ENCODE measurements around the gene UNC79. TPM values are rescaled to one million over a fixed set of nuclear protein-coding genes. Genes with fewer than 3 reads are reported as not detected.
"Not testable (repeated sequence)": the region's sequence is repeated elsewhere in the genome, so short reads cannot be mapped to it uniquely, and the experiment has no call there.

The UNC79 gene
- total and polyA plus RNA-seq, 2 donors = 0.11 to 1.1 TPM

- H3K4me1 ChIP-seq (ENCODE audit: insufficient read depth) = no peaks in the 10 kb centered on the region
- no peaks in the 10 kb centered on the region for H3K36me3 ChIP-seq (ENCODE audit: insufficient read depth)
- no peak overlapping the region for H3K4me3 ChIP-seq (ENCODE audit: low read depth, low read length)
- DNase-seq (ENCODE audit: extremely low spot score) = no peak
- H3K27ac ChIP-seq (ENCODE audit: low read depth) = no peak overlapping the region
- 94% methylated on average over 3 of the region's 3 CpGs for WGBS
Measured at GRCh38 chr14:93520053-93520607, 89.4 kb downstream of the UNC79 start.

DNA sequence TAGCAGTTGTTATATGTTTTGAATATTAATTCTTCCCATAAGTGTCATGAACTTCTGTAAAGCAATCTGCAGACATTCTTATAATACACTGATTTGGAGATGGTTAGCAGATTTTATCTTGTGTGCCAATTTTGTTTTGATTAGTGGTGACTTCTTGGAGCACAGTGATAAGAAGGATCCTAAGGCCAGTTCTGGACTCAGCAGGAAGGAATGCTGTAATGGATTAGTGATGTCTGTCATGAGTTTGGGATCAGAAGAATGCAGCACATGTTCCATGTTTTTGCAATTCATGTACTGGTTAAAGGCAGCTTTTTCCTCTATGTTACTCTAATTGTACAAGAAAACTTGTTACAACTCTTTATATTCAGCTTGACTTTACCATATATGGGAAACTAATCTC, 91.5 kb downstream of the UNC79 start:
- no peak overlapping the region for H3K4me3 ChIP-seq (ENCODE audit: low read depth, low read length)
- H3K27ac ChIP-seq (ENCODE audit: low read depth) = no peak overlapping the region
- H3K36me3 ChIP-seq (ENCODE audit: insufficient read depth) = no peaks in the 10 kb centered on the region
- H3K4me1 ChIP-seq (ENCODE audit: insufficient read depth) = no peaks in the 10 kb centered on the region
- DNase-seq (ENCODE audit: extremely low spot score) = no peak

GRCh38 chr14:93525216-93525615, 94.5 kb downstream of the UNC79 start:
- not testable (repeated sequence) for H3K4me3 ChIP-seq (ENCODE audit: low read depth, low read length); DNase-seq (ENCODE audit: extremely low spot score); H3K36me3 ChIP-seq (ENCODE audit: insufficient read depth); H3K27ac ChIP-seq (ENCODE audit: low read depth); H3K4me1 ChIP-seq (ENCODE audit: insufficient read depth)
- 78% methylated on average over 5 of the region's 5 CpGs for WGBS

- no peak overlapping the region for H3K4me3 ChIP-seq (ENCODE audit: low read depth, low read length)
- no peaks in the 10 kb centered on the region for H3K36me3 ChIP-seq (ENCODE audit: insufficient read depth)
- WGBS = 90% methylated on average over 2 of the region's 2 CpGs
- no peaks in the 10 kb centered on the region for H3K4me1 ChIP-seq (ENCODE audit: insufficient read depth)
- DNase-seq (ENCODE audit: extremely low spot score) = no peak
- no peak overlapping the region for H3K27ac ChIP-seq (ENCODE audit: low read depth)
Measured at GRCh38 chr14:93525696-93526451, 95.1 kb downstream of the UNC79 start.

DNA sequence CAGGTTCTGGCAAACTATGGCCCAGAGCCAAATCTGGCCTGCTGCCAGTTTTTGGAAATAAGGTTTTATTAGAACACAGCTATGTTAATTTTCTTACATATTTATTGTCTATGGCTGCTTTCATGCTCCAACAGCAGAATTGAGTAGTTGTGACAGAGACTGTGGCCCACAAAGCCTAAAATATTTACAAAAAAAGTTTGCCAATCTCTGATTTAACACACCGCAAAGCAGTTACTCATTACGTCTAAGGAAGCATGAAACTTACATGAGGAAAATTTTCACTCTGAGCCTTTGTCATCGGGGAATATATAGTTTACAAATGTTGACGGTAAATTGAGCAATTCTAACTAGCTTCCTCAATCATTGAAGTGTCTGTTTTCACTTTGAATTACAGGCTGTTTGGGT, 96.5 kb downstream of the UNC79 start:
- Histone ChIP-seq H3K27ac (ENCODE audit: low read depth) (no peak overlapping the region), H3K4me1 (ENCODE audit: insufficient read depth) (no peaks in the 10 kb centered on the region), H3K36me3 (ENCODE audit: insufficient read depth) (no peaks in the 10 kb centered on the region), H3K4me3 (ENCODE audit: low read depth, low read length) (no peak overlapping the region)
- WGBS = 61% methylated on average over 4 of the region's 4 CpGs
- DNase-seq (ENCODE audit: extremely low spot score) = no peak

DNA sequence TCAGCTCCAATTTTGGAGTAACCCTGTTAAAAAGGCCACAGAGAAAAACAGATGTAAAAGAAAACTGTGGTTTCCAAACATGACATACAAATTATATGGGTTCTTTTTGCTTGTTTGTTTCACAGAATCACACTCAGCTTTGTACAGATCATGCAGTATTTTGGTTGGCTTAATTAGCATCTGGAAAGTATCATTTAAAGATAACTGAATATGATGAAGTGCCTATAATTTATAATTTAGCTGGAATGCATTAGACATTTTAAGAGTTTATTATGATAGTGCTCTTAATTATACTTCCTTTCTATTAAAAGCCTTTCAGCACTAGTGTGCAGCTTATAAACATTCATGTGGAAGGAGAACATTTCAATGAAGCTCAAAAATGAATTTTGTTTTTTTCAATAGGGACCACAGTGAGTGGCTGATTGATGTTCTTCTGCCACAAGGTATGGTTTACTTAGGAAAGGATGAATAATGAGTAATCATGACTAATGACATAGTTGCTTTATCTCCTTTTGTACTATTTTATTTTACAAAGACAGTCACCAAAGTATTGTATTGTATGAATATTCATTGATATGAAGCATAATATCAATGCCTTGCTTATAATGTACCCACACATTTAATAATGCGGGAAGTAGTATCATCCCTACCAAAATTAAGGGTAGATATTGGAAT, 98.3 kb downstream of the UNC79 start:
- Histone ChIP-seq H3K27ac (ENCODE audit: low read depth) (no peak overlapping the region), H3K4me1 (ENCODE audit: insufficient read depth) (no peaks in the 10 kb centered on the region), H3K4me3 (ENCODE audit: low read depth, low read length) (no peak overlapping the region), H3K36me3 (ENCODE audit: insufficient read depth) (no peaks in the 10 kb centered on the region)
- DNase-seq (ENCODE audit: extremely low spot score) = no peak
- 91% methylated on average over 1 of the region's 1 CpG for WGBS

DNA sequence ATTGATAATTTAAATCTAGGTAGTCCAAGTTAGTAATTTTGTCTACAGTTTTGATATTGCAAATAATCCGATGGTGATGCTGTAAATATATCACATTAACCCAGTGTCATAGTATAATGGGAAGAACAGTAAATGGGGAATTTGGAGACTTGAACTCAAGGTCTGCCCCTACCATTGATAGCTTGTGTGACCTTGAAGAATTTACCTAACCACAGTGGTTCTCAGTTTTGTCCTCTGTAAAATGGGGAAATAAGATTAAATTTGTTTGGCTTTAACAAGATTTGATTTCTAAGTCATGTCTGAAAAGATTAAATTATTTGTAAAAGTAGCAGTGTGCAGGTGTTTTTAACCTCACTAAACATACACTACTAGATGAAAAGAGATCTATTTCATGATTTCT, 100.9 kb downstream of the UNC79 start:
- DNase-seq (ENCODE audit: extremely low spot score) = no peak
- WGBS = 88% methylated on average over 1 of the region's 1 CpG
- Histone ChIP-seq H3K4me1 (ENCODE audit: insufficient read depth) (no peaks in the 10 kb centered on the region), H3K27ac (ENCODE audit: low read depth) (no peak overlapping the region), H3K36me3 (ENCODE audit: insufficient read depth) (no peaks in the 10 kb centered on the region), H3K4me3 (ENCODE audit: low read depth, low read length) (no peak overlapping the region)

DNA sequence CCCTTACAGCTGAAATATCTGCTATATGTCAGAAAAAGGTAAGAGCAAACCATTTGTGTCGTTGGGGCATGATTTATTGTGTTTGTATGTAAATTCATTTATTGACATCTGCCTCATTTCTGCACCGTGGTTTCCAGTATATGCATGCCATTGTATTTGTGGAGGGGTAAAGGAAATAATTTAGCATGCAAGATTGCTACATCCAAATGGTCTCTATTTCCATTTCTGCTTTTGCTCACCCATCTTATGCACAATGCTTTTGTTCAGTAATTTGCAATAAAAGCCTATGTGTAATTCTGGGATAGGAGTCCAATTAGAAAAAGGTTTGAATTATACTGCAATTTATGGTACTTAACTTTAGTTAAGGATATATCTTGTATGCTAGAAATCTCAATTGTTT, 101.8 kb downstream of the UNC79 start:
- H3K4me1 ChIP-seq (ENCODE audit: insufficient read depth) = no peaks in the 10 kb centered on the region
- H3K36me3 ChIP-seq (ENCODE audit: insufficient read depth) = no peaks in the 10 kb centered on the region
- no peak overlapping the region for H3K27ac ChIP-seq (ENCODE audit: low read depth)
- H3K4me3 ChIP-seq (ENCODE audit: low read depth, low read length) = no peak overlapping the region
- WGBS = 74% methylated on average over 2 of the region's 2 CpGs
- no peak for DNase-seq (ENCODE audit: extremely low spot score)

DNA sequence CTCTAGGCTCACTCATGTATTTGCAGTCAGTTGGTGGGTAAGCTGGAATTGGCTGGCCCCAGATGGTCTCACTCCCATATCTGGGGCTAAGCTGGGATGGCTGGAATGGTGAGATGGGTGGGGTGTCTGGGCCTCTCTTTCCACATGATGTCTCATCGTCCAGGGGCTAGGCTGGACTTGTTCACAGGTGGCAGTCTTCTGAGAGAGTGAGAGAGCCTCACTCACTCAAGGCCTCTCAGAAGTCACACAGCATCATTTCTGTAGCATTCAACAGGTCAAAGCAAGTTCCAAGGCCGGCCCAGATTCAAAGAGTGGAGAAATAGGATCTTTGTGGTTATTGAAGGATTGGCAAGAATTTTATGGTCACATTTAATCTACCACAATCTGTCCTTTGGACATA, 102.7 kb downstream of the UNC79 start:
- Histone ChIP-seq H3K27ac (ENCODE audit: low read depth) (no peak overlapping the region), H3K4me1 (ENCODE audit: insufficient read depth) (no peaks in the 10 kb centered on the region), H3K4me3 (ENCODE audit: low read depth, low read length) (no peak overlapping the region), H3K36me3 (ENCODE audit: insufficient read depth) (no peaks in the 10 kb centered on the region)
- no peak for DNase-seq (ENCODE audit: extremely low spot score)
- WGBS = 75% methylated on average over 2 of the region's 2 CpGs

DNA sequence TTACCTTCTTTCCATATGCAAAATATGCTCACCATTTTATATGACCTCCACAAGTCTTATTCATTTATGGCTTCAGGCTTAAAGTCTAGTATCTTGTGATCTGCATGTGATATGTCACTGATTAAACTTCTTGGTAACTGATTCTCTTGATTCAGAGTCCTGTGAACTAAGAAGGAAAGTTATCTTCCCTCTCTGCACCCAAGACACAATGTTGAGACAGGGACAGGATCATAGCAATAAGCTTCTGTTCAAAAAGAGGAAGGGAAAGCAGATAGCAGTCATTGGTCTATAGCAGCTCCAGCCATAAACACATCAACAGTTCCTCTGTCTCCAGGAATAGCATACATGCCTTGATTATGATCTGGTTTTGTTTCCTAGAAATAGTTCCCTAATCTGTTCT, 103.1 kb downstream of the UNC79 start:
- Histone ChIP-seq H3K36me3 (ENCODE audit: insufficient read depth) (no peaks in the 10 kb centered on the region), H3K27ac (ENCODE audit: low read depth) (no peak overlapping the region), H3K4me1 (ENCODE audit: insufficient read depth) (no peaks in the 10 kb centered on the region), H3K4me3 (ENCODE audit: low read depth, low read length) (no peak overlapping the region)
- DNase-seq (ENCODE audit: extremely low spot score) = no peak

DNA sequence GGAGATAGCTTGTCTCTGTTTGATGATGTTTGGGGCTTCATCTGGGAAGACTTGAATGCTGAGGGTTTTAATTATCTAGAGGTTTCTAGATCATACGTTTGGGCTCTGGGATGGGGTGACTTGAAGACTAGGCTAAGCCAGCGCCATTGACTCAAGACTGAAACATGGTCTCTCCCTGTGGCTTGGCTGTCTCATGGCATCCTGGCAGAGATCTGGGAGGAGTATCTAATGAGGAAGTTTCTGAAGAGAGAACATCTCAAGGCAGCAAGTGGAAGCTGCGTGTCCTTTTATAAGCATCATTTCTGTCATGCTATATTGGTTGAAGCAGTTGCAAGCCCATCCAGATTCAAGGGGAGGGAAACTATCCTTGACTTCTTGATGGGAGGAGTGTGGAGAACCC, 104.8 kb downstream of the UNC79 start:
- DNase-seq (ENCODE audit: extremely low spot score) = no peak
- H3K4me3 ChIP-seq (ENCODE audit: low read depth, low read length) = no peak overlapping the region
- WGBS = 87% methylated on average over 3 of the region's 3 CpGs
- H3K4me1 ChIP-seq (ENCODE audit: insufficient read depth) = no peaks in the 10 kb centered on the region
- H3K27ac ChIP-seq (ENCODE audit: low read depth) = no peak overlapping the region
- H3K36me3 ChIP-seq (ENCODE audit: insufficient read depth) = no peaks in the 10 kb centered on the region

- no peak for DNase-seq (ENCODE audit: extremely low spot score)
- H3K36me3 ChIP-seq (ENCODE audit: insufficient read depth) = no peaks in the 10 kb centered on the region
- no peaks in the 10 kb centered on the region for H3K4me1 ChIP-seq (ENCODE audit: insufficient read depth)
- 66% methylated on average over 8 of the region's 8 CpGs for WGBS
- no peak overlapping the region for H3K4me3 ChIP-seq (ENCODE audit: low read depth, low read length)
- H3K27ac ChIP-seq (ENCODE audit: low read depth) = no peak overlapping the region
Measured at GRCh38 chr14:93536945-93537344, 106.2 kb downstream of the UNC79 start.

DNA sequence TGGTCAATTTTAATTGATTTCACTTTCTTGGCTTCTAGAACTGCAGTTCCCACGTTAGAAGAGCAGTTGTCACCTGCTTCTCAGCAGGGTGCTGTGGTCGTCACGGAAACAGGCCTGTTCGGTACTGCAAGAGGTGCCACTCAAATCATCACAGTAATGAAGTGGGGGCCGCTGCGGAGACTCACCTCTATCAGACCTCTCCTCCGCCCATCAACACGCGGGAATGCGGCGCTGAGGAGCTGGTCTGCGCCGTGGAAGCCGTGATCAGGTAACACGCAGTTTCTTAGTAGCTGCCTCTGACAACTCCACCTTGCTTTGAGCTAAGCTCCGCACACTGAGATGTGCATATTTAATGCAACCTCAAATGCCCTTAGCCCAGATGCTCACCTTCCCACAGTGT, 107.2 kb downstream of the UNC79 start:
- no peak for DNase-seq (ENCODE audit: extremely low spot score)
- H3K27ac ChIP-seq (ENCODE audit: low read depth) = no peak overlapping the region
- no peaks in the 10 kb centered on the region for H3K36me3 ChIP-seq (ENCODE audit: insufficient read depth)
- no peaks in the 10 kb centered on the region for H3K4me1 ChIP-seq (ENCODE audit: insufficient read depth)
- no peak overlapping the region for H3K4me3 ChIP-seq (ENCODE audit: low read depth, low read length)
- 86% methylated on average over 16 of the region's 16 CpGs for WGBS

GRCh38 chr14:93538413-93538812, 107.7 kb downstream of the UNC79 start:
- DNase-seq (ENCODE audit: extremely low spot score) = no peak
- no peak overlapping the region for H3K4me3 ChIP-seq (ENCODE audit: low read depth, low read length)
- no peaks in the 10 kb centered on the region for H3K4me1 ChIP-seq (ENCODE audit: insufficient read depth)
- no peaks in the 10 kb centered on the region for H3K36me3 ChIP-seq (ENCODE audit: insufficient read depth)
- WGBS = 92% methylated on average over 9 of the region's 9 CpGs
- H3K27ac ChIP-seq (ENCODE audit: low read depth) = no peak overlapping the region

Data from urinary bladder (tissue), 4 donors.